B cell (primary cell): Measurements from ENCODE around the gene GRID1. TPM values are rescaled to one million over a fixed set of nuclear protein-coding genes. Genes with fewer than 3 reads are reported as not detected.

Experiments
- ATAC-seq: fragments of 200-7000 bp; cut with Tn5 transposase; one replicate; pipeline ENCODE4 v1.10.0; 2021; ENCODE audit warnings: low read depth, mild to moderate bottlenecking, moderate number of reproducible peaks, moderate library complexity
- CTCF ChIA-PET: fragments of 350-600 bp; sonication (Branson Sonifier 250); formaldehyde crosslinking; loops from one replicate; lab custom pipeline; 2021; ENCODE audit warnings: antibody characterized with exemption, inconsistent platforms; lab: Charles Lee
- POLR2A ChIA-PET: fragments of 350-600 bp; sonication (Branson Sonifier 250); formaldehyde crosslinking; loops from one replicate; lab custom pipeline; 2021; ENCODE audit warnings: antibody characterized with exemption; lab: Charles Lee
- DNase-seq: peaks from one replicate; pipeline ENCODE4 v3.0.0; 2013
- H2AFZ ChIP-seq: 2 replicates; pipeline ENCODE4 v1.6.1; 2012; ENCODE audit warnings: mild to moderate bottlenecking, low read depth, low read length; ENCODE audit not compliant: insufficient read depth, poor library complexity, severe bottlenecking
- H3K27ac ChIP-seq, 2 donors: 1 replicate in 1 of 2; 2 replicates in 1 of 2; pipeline ENCODE4 v1.5.1; 2012 to 2013; ENCODE audit warnings: low read length in 2 of 2, mild to moderate bottlenecking in 2 of 2, moderate library complexity in 1 of 2
- H3K27me3 ChIP-seq, 4 experiments: fragments of 200-600 bp in 1 of 4; sonication (generic) in 1 of 4; replicated peaks in 1 of 4; 1 replicate in 2 of 4; 2 replicates in 2 of 4; pipeline versions ENCODE4 v1.6.1 to v1.7.0; 2013 to 2016; ENCODE audit warnings: low read length in 3 of 4, mild to moderate bottlenecking in 2 of 4, mixed read lengths in 1 of 4, moderate library complexity in 1 of 4; ENCODE audit not compliant: insufficient read depth in 4 of 4, control insufficient read depth in 3 of 4; ENCODE audit errors: control extremely low read depth in 1 of 4
- H3K36me3 ChIP-seq, 2 experiments: replicated peaks in 1 of 2; 1 replicate in 1 of 2; 2 replicates in 1 of 2; pipeline versions ENCODE4 v1.6.1 to v1.7.1; 2013; ENCODE audit warnings: low read length in 1 of 2; ENCODE audit not compliant: insufficient read depth in 2 of 2, control insufficient read depth in 1 of 2; ENCODE audit errors: control extremely low read depth in 1 of 2, extremely low read depth in 1 of 2
- H3K4me1 ChIP-seq, 2 donors: fragments of 200-600 bp in 1 of 2; sonication (generic) in 1 of 2; 1 replicate in 1 of 2; 2 replicates in 1 of 2; pipeline versions ENCODE4 v1.5.1 to v1.6.1; 2013 to 2017; ENCODE audit warnings: low read length in 2 of 2; ENCODE audit not compliant: control insufficient read depth in 2 of 2, insufficient read depth in 2 of 2
- H3K4me2 ChIP-seq: replicated peaks from 2 replicates; pipeline ENCODE3; 2012; ENCODE audit warnings: mild to moderate bottlenecking, low read depth, low read length; ENCODE audit not compliant: poor library complexity, severe bottlenecking
- H3K4me3 ChIP-seq, 5 experiments: fragments of 200-600 bp in 1 of 5; sonication (generic) in 1 of 5; 1 replicate in 3 of 5; 2 replicates in 2 of 5; pipeline versions ENCODE4 v1.5.1 to v1.7.0; 2011 to 2016; ENCODE audit warnings: low read length in 4 of 5, mild to moderate bottlenecking in 4 of 5, low read depth in 2 of 5, control low read depth in 1 of 5, moderate library complexity in 1 of 5; ENCODE audit not compliant: insufficient read depth in 1 of 5; ENCODE audit errors: control extremely low read depth in 1 of 5, extremely low read depth in 1 of 5
- H3K79me2 ChIP-seq: fragments of 200-600 bp; sonication (generic); one replicate; pipeline ENCODE4 v1.6.0; 2016; ENCODE audit warnings: low read length; ENCODE audit not compliant: control insufficient read depth, insufficient read depth
- H3K9ac ChIP-seq: fragments of 200-600 bp; sonication (generic); 2 replicates; pipeline ENCODE4 v1.6.1; 2017; ENCODE audit warnings: mild to moderate bottlenecking, low read length, moderate library complexity
- H3K9me3 ChIP-seq, 3 donors: one replicate each; pipeline versions ENCODE4 v1.6.1 to v1.7.1; 2013; ENCODE audit warnings: low read length in 2 of 3; ENCODE audit not compliant: control insufficient read depth in 2 of 3, insufficient read depth in 1 of 3; ENCODE audit errors: control extremely low read depth in 1 of 3
- H4K20me1 ChIP-seq: 2 replicates; pipeline ENCODE4 v1.6.0; 2012; ENCODE audit warnings: mild to moderate bottlenecking, low read length; ENCODE audit not compliant: insufficient read depth, control insufficient read depth, poor library complexity, severe bottlenecking
- H3K27ac Mint-ChIP-seq: one replicate; pipeline ENCODE4 v1.8.0; 2021; ENCODE audit warnings: mixed read lengths
- H3K27me3 Mint-ChIP-seq: one replicate; pipeline ENCODE4 v1.8.0; 2021; ENCODE audit warnings: mixed read lengths
- H3K4me1 Mint-ChIP-seq: one replicate; pipeline ENCODE4 v1.8.0; 2021; ENCODE audit warnings: mixed read lengths
- H3K4me3 Mint-ChIP-seq: one replicate; pipeline ENCODE4 v1.8.0; 2021; ENCODE audit warnings: mixed read lengths
- H3K9me3 Mint-ChIP-seq: one replicate; pipeline ENCODE4 v1.8.0; 2022; ENCODE audit warnings: mixed read lengths; ENCODE audit not compliant: insufficient read depth
- CTCF ChIP-seq: fragments of 200-600 bp; IDR thresholded peaks from one replicate; pipeline ENCODE4 v1.8.0; 2022; ENCODE audit warnings: antibody characterized with exemption, mild to moderate bottlenecking
- EZH2 ChIP-seq: IDR thresholded peaks from 2 replicates; pipeline ENCODE4 v1.6.1; 2012; ENCODE audit warnings: borderline replicate concordance, low read depth, mild to moderate bottlenecking, moderate library complexity, low read length; ENCODE audit not compliant: insufficient read depth, poor library complexity, severe bottlenecking
- WGBS: methylation state at CpG from one replicate; pipeline ENCODE4 v1.1.5; 2013; ENCODE audit warnings: missing lambda C conversion rate; ENCODE audit not compliant: insufficient coverage; 5-methylcytosine and 5-hydroxymethylcytosine counted together
- intact Hi-C: fragments of 100-400 bp; cut with micrococcal nuclease; formaldehyde crosslinking; loops from one replicate; pipeline ENCODE4 v1.10.0; 2022
- polyA plus RNA-seq: library from polyadenylated mRNA; depleted of rRNA; stranded (reverse); fragments of >200 nt; gene quantifications from 2 replicates; pipeline ENCODE4 v1.2.3, GENCODE V29; 2012
- total RNA-seq, 2 donors: library from RNA; stranded (reverse); fragments of 120-200 nt in 1 of 2; gene quantifications; 1 replicate in 1 of 2; 2 replicates in 1 of 2; pipeline versions ENCODE4 v1.2.3 to v1.2.4, GENCODE V29; 2013 to 2022

The GRID1 gene
- total and polyA plus RNA-seq, 2 donors (not counting 1 experiment from before 2014, with no cell fraction given): not detected

- H3K9me3 ChIP-seq: no peaks in the 10 kb centered on the region
- TF ChIP-seq EZH2: no peak
- TF ChIP-seq CTCF: no peak
- ChIA-PET CTCF (no interaction called here), POLR2A (no interaction called here)
- no peak overlapping the region for H3K9ac ChIP-seq
- H3K79me2 ChIP-seq: no peaks in the 10 kb centered on the region
- Mint-ChIP-seq H3K4me1 (no peaks in the 10 kb centered on the region), H3K27ac (no peak overlapping the region), H3K4me3 (no peak overlapping the region), H3K9me3 (no peaks in the 10 kb centered on the region), H3K27me3 (peaks cover 18% of the 10 kb centered on the region)
- H3K27me3 ChIP-seq: peaks cover 0 to 2% (median 0%) of the 10 kb centered on the region in 4 experiments
- intact Hi-C loops: no loop called here
- H4K20me1 ChIP-seq: no peaks in the 10 kb centered on the region
- H3K4me3 ChIP-seq: no peak overlapping the region
- H2AFZ ChIP-seq: no peak overlapping the region
- H3K36me3 ChIP-seq: no peaks in the 10 kb centered on the region
- no peaks in the 10 kb centered on the region for H3K4me1 ChIP-seq
- DNase-seq (no peak), ATAC-seq (no peak)
- no peak overlapping the region for H3K27ac ChIP-seq
- WGBS: 86% methylated on average over 1 of the region's 4 CpGs
- H3K4me2 ChIP-seq: no peak overlapping the region
These were observed 465.0 kb downstream of the GRID1 start for GRCh38 chr10:85901599-85901998.

DNA sequence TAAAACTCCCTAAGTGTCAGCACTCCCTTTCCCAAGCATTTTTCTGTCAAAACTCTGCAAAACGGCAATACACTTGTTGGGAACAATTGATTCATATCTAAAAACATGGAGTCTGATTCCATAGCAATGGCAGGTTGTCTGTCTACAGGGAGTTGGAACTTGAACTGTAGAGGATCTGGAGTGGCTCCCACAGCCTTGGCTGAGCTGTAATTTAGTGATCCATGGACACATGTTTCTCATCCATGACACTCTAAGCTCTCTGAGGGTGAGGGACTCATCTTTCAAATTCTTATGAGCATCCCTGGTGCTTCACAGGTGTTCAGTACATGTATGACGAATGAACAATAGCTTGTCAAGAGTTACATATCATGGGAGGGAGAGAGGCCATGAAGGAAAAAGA is 466.1 kb downstream of the GRID1 start:
- Histone ChIP-seq H3K9ac (no peak overlapping the region), H3K4me1 (no peaks in the 10 kb centered on the region), H3K36me3 (no peaks in the 10 kb centered on the region), H3K9me3 (no peaks in the 10 kb centered on the region), H3K27me3 (peaks cover 0 to 2% (median 0%) of the 10 kb centered on the region in 4 experiments), H3K4me3 (no peak overlapping the region), H3K79me2 (no peaks in the 10 kb centered on the region), H3K27ac (no peak overlapping the region), H4K20me1 (no peaks in the 10 kb centered on the region), H2AFZ (no peak overlapping the region), H3K4me2 (no peak overlapping the region)
- H3K27me3 Mint-ChIP-seq: peaks cover 21% of the 10 kb centered on the region
- no peaks in the 10 kb centered on the region for H3K4me1 Mint-ChIP-seq
- 78% methylated on average over 1 of the region's 2 CpGs for WGBS
- no peak overlapping the region for H3K27ac Mint-ChIP-seq
- ChIA-PET CTCF (interaction anchor here (0.6 kb wide), 1 partner anchor 487 kb away, joined by 3 read pairs; no protein-coding TSS in a partner anchor), POLR2A (no interaction called here)
- no peak overlapping the region for H3K4me3 Mint-ChIP-seq
- no peak for ATAC-seq
- intact Hi-C loops: no loop called here
- H3K9me3 Mint-ChIP-seq: no peaks in the 10 kb centered on the region
- TF ChIP-seq EZH2 (no peak), CTCF (no peak)
- DNase-seq: no peak
